Measurements from ENCODE around the gene ETAA1.

The ETAA1 gene

DNA sequence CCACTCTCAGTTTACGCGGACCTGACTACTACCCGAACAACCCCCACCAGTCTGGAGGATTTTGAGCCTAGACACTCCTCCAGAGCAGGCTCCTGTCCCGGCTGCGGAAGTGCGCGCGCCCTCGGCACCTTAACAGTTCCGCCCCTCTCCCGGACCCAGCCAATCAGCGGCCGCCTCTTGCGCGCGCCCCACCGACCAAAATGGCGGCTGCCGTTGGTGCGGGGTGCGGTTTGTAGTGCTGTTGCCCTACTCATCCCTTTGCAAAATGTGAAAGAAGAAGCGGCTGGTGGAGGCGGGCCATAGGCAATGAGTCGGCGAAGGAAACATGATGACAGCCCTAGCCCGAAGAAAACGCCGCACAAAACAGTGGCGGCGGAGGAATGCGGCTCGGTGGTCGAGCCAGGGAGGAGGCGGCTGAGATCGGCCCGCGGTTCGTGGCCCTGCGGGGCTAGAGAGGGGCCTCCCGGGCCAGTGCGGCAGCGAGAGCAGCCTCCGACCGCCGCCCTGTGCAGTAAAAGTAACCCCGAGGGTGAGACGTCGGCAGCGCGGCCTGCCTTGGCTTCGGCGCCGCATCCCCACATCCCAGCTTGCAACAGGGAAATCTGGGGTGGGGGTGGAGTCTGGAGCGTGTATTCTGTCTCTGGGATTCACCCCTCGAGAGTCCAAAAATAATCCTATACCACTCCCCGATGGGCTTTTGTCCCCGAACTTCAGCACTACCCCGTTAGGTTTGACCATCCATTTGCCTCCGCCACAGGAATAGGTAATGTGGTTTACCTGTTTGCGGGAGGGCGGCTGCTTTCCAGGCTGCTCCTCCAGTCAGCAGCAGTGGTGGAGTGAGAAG, at the start of gene ETAA1:
Gene ETAA1 (plus strand): TSS at position 191 of the 844 bp plus-strand sequence. CDS start 116 bp downstream, at position 307.
- DNase-seq = peak; percentile 87

DNA sequence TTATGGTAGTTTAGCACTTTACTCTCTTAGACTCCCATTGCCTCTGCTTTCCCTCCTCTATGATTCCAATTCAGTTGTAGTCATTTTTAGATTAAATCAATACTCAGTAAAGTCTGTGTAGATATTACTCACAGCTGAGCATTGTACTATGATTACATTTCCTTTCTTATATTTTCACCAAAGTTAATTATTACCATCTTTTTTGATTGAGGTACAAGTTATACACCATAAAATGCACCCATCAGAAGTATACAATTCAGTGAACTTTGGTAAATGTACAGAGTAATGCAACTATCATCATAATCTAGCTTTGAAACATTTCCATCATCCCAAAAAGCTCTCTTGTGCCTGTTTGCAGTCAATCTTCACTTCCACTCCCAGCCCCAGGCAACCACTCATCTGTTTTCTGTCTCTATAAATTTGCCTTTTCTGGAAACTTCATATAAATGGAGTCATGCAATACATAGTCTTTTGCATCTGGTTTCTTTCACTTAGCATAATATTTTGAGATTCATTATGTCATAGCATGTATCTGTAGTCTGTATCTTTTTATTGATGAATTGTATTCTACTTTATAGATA, 30.2 kb upstream of the ETAA1 start:
- DNase-seq = no peak

DNA sequence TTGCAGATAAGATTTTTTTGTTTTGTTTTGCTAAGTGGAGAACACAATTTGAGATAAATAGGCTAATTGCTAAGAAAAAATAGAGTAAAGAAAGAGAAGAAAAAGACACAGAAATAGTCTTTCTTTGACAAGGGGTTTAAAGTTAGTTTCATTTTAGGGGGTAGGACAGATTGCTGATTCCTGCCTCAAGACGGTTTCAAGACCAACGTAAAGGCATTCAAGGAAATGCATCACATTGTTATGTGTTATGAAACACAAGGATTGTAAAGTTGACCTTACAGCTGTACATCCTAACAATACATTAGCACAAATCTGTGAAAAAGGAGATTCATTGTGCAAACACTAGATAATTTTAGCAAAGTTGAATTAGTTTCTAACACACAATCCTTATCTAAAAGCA, 22.7 kb upstream of the ETAA1 start:
- DNase-seq = no peak

DNA sequence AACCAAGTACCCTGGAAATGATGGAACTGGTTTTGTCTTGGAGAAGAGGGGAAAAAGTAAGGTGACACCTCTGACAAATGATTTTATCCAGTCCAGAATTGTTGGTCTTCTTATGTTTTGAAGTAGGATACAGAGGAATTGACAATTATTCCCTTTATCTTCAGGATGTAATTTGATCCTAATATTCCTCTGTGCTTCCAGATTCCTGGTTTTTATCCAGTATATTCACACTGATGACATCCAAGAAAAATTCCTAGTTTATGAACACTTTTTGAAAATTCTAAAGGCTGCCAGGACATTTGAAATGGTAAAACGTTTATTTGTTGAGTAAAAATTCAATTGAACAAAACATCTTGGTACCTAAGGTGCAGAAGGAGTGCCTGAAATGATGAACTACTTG, 22.2 kb upstream of the ETAA1 start:
- DNase-seq = no peak

DNA sequence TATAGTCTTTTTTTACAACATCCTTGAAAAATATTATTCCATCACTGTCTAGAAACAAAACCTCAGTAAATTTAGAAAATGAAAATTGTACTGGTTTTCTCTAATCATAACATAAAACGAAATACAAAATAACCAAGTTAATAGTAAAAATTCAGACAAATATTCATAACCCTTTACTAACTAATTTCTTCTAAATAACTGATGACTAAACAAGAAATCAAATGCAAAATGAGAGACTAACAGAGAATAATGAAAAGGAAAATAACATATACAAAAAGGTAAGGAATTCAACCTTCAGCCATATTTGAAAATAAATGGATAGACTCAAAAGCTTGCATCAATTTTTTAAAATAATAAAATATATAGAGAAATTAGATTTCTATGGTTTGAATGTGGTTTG, 18.6 kb upstream of the ETAA1 start:
- DNase-seq = no peak

DNA sequence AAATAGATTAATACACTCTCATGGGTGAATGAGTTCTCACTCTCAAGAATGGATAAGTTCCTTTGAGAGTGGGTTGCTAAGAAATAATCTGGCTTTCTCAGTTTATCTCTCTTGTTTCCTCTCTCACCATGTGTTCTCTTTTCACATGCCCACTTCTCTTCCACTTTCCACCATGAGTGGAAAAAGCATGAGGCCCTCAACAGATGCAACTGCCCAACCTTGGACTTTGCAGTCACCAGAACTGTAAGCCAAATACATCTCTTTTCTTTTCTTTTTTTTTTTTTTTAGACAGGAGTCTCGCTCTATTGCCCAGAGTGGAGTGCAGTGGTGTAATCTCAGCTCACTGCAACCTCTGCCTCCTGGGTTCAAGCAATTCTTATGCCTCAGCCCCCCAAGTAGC, 18.1 kb upstream of the ETAA1 start:
- DNase-seq = no peak

DNA sequence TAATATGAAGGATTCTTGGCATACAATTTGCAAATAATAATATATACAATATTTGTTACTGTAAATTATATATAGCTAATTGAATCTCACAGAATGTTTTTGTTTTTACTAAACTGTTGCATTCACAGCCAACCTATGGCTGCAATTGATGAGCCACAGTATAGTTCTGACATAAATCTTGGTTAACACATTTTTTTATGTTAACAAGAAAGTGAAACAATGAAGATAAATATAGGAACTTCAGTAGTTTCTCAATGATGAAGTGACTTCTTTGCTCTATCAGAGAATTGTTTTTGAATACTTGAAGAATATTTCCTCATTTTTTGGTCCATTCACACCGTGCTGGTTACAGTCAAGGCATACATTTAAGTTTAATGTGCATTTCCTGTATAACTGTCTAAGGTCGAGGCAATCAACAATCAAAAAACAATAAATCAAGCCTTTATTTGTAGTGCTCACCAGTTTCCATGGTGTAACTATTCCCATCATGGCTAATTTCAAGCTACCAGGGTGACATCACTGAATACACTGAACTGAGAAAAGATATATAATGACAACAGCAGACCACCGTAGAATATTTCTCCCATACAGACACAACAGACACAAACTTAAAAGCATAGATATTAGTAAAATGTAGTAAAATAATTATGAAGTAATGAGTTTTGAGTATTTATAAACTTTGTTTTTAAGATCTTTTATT, 12.9 kb upstream of the ETAA1 start:
- DNase-seq = no peak

DNA sequence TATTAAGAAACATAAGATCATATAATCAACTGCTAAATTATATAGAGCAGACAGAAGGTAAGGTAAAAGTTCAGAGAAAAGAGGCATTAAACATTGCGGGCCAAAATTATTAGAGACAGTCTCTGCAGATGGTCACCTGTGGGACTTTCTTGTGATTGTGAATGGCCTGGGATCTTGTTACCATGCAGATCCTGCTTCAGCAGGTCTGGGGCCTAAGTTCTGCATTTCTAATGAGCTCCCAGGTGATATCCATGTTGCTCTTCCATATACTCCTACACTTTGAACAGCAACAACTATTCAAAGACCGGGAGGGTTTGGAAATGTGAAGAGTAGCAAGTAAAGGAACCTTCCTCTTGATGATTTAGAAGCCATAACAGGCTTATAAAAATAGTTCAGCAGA, 8.5 kb upstream of the ETAA1 start:
- no peak for DNase-seq

DNA sequence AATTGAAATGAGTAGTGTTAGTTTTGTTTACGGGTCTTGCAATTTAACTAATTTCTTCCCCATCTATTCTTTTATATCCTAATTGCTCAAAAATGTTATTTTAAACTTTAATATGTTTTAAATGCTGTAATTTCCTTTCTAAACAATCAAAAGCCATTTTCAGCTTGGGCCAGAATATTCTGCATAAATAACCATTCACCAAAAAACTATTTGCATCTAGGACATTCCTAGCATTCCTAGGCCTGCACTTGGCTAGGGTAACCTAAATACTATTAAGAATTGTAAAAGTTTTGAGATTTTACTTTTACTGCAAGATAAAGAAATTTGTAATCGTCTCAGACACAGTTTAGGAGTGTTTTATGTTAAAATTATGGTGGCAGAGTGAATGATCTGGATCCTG, 7.8 kb upstream of the ETAA1 start:
- no peak for DNase-seq

DNA sequence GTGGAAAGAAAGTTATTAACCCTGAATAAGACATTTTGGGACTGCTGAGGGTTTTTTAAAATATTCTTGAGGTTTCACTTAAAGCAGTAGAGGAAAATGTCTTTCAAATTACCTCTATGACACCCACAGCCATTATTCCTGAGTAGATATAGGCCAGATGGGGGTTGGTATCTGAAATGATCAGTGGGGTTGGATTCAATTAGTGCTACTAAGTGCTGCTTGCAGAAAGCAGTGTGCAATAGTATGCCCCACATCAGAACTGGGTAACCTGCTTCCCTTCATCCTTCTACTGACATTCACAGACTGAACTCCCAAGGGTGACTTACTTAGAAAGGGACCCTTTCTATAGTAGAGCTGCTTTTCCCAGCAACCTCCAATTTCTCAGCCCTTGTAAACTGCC, 7.3 kb upstream of the ETAA1 start:
- DNase-seq = no peak

DNA sequence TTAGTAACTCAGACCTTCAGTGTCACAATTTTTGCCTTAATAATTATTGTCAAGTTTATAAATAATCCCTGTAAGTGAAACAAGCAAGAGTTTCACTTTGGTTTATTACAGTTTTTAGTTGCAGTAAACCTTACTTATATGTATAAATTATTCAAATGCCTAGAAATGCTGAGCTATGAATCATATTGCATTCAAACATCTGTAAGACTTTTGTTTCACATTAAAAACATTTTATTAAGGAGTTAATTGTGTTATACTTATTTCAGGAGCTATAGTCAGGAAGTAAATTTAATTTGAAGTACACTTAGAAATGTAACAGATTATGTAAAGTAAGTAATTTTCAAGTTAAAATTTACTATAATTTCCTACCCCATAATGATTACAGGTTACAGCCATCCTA, 3.9 kb upstream of the ETAA1 start:
- DNase-seq = no peak

DNA sequence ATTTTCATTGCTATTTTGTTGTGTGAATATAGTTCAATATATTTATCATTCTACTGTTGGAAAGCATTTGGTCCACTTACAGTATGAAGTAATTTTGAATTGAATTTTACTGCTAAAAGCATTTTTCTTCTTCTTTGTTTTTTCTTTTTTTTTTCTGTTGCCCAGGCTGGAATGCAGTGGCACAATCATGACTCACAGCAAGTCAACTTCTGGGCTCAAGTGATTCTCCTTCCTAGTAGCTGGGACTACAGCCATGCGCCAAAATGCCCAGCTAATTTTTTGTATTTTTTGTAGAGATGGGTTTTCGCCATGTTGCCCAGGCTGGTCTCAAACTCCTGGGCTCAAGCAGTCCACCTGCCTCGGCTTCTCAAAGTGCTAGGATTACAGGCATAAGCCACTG, 2.4 kb upstream of the ETAA1 start:
- no peak for DNase-seq

DNA sequence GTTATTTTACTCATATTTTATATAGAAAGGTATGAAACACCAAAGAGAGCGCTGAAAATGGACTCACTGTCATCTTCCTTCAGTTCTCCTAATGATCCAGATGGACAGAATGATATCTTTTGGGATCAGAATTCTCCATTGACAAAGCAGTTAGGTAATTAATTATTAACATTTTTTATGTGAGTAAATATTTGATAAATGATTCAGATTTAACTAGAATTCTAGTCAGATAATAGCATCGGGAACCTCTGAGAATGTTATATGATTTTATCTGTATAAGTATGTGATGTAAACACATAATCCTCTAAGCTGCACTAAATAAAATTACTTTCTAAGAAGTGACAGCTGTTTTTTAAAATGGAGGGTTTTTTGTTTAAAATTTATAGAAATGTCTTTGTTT, 2.0 kb downstream of the ETAA1 start:
- no peak for DNase-seq

DNA sequence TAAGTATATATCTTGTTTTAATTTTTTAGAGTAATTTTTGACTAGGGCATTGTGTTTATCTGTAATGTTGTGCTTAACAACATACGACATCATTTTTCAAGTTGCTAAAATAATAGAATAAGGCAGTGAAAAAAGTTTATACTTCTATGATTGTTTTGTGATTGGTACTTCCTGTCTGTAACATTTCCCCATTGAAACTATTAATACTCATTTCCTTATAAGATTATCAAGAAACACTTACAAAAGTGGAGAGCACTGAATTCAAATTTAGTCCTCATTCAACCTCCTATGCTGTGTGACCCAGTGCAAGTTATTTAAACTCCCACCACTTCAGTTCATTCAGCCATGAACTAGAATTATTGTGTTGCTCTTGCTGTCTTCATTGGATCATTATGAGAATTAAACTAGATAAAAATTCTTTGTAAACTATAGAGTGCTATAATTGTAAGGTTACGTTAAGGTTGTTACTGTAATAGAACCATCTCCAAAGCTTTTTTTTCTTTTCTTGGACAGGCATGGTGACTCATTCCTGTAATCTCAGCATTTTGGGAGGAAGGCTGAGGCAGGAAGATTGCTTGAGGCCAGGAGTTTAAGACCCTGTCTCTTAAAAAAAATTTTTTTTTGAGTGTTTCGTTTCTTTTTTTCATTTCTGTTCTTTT, 2.8 kb downstream of the ETAA1 start:
- DNase-seq = no peak

DNA sequence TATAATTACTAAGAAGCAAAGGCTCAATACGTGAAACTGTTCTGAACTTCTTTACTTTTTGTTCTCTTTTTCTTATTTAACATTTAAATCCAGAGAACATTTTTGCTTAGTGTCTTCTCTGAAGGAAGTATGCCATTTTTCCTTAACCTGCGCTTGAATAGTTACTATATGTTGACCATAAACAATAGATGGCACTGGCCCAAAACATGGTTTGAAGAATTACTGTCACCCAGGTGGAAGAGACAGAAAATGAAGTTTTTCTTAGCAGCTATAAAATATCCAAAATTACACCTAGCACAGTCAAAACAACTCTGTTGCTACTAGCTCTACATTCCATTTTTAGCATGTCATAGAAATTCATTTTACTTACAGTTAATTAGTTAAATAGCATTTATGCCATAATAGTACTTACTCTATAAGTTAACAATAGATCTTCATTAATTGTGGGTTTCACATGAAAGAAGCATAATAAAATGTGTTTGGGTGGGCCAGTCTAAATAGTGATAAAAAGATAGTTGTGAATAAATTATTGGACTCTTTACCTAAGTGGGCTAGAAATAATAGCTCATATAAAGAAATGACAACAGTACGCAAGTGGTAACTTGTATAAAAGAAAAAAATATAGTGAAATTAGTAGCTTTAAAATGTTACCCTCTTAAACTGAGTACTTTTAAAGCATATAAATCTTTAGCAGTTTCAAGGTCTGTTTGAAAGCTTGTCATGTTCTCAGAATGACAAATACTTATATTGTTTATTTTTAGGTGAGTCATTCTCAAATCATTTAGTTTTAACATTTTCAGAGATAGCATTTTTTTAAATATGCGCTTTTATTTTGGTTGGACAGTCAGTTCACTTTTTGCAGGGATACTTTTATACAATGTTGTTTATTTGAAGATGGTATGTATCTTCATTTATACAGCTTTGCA, 3.7 kb downstream of the ETAA1 start:
- peak; percentile 39 for DNase-seq

DNA sequence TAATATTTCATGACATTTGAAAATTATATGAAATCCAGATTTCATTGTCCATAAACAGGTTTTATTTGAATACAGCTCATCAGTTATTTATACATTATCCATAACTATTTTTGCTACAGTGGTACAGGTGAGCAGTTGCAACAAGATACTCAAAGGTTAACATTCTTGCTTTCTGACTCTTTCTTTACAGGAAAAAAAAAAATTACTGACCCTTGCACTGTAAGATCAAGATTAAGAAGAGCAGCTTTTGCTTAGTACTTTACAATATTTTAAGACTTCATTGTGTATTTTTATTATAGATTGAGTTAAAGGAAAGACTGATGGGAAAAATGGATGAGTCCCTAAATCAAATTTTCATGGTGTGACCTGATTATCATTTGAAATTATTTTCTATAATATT, 11.2 kb downstream of the ETAA1 start:
- no peak for DNase-seq

DNA sequence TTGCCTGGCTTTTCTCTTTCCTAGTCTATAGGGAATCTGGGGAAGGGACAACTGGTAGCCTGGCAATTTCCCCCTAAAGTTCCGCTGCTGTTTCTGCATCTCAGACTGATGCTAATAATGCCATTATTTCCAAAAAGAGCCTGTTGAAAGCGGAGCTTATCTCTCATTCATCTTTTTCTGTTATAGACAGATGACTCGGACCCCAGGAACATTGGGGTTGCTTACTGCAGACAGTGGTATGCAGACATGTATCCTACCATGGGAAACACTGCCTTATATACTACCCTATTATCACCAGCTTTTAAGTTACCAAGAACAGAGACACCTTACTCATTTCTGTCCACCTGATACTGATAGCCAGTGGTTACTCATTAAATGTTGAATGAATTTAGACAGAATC, 15.3 kb downstream of the ETAA1 start:
- DNase-seq = no peak

DNA sequence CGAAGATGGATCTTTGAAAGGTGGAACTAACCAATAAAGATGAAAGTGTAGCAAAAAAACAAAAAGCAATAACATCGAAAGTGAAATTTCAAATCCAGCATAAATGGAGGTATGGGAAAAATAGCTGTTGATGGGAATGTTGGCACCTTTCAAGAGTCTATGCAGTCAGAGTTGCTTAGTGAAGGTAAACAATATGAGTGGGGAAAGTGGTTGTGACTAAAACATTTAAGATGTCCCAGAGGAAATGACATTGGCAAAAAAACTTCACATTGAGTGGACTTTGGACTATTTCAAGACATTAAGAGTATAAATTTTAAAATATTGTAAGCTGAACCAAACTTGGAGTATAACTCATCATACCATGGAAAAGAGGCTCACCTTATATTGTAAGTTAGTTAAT, 17.7 kb downstream of the ETAA1 start:
- no peak for DNase-seq

DNA sequence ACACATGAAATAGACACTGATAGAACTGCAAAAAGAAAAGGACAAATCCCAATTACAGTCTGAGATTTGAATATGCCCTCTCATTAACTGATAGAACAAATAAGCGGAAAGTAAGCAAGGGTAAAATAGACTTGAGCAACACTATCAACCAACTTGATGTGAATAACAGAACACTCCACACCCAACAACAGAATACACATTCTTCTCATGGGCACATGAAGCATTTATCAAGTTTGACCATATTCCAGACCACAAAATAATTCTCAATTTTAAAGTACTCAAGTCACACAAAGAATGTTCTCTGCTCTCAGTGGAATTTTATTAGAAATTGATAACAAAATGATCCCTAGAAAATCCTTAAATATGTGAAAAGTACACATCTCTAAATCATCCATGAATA, 19.0 kb downstream of the ETAA1 start:
- DNase-seq = no peak

DNA sequence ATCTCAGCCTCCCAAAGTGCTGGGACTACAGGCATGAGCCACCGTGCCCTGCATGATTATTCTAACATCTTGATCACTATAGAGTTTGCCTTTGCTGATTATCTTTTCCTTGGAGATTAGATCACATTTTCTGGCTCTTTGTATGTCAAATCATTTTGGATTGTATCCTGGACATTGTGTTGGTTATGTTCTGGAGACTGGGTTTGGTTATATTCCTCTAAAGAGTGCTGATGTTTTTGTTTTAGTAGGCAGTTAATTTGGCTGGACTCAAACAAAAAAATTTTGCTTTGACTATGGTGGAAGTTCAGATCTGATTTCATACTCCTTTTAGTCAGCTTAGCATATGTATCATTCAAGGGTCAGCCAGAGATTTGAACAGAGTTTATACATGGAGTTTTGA, 26.4 kb downstream of the ETAA1 start:
- DNase-seq = no peak

DNA sequence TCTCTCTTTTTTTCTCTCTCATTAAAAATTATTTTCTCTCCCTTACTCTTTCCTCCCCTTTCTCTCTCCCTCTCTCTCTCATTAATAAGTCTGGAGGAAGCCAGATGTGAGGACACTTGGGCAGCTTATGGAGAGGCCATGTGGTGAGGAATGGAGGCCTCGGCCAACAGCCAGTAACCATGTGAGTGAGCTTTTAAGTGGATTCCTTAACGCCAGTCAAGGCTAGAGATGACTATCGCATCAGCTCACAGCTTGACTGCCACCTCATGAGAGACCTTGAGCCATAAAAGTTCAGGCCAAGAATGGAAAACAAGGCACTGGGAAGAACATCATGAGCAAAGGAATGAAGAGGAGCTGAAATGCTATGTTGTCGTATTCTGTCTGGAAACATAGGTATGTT, 39.1 kb downstream of the ETAA1 start:
- DNase-seq = peak; percentile 89

DNA sequence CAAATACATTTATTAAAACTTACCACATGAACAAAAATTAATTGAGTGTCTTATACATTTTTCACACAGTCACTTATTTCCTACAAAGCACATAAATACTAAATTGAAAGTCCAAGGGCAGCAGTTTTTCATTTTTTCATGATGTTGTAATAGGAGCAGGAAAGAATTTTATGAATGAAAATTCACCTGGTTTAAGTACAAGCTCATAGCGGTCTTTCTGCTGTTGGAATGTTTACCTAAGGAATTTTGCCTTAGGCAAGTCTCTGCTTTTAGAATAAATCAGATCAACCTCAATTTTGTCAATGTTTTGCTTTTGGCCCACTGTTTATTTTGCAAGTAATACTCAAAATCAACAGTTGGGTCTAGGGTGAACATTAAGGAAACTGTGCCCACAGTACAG, 40.0 kb downstream of the ETAA1 start:
- DNase-seq = no peak

DNA sequence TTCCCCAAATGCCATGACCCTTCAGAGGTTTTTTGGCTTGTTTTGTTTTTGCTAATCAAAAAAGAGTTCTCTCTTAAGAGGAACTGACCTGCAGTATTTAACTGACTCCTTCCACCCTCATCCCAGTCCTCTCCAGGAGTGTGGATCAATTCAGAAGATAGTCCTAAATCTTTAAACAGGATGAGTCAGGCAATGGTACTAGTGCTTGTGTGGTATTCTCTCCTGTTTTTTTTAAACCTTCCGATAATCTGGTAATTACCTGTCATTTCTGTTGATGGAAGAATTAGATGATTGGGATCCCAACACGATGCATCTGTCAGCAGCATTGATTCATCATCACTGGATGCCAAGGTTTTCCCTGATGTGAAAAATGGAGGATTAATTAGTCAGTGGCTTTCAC, 41.2 kb downstream of the ETAA1 start:
- DNase-seq = no peak
